Measurements from ENCODE around the gene ATG9A.

- TF ChIP-seq CTCF (IDR thresholded peaks at IDR 0.05) (no peak), POLR2A (IDR thresholded peaks at IDR 0.05) (no peak)
Measured at GRCh38 chr2:219205981-219206327, 23.5 kb downstream of the ATG9A start.
